ENCODE measurements around the gene TRIP13. TPM values are rescaled to one million over a fixed set of nuclear protein-coding genes. Genes with fewer than 3 reads are reported as not detected.

TRIP13 gene
- total and polyA plus RNA-seq, 2 experiments from 2014 or later: 42.5 to 44.8 TPM

DNA sequence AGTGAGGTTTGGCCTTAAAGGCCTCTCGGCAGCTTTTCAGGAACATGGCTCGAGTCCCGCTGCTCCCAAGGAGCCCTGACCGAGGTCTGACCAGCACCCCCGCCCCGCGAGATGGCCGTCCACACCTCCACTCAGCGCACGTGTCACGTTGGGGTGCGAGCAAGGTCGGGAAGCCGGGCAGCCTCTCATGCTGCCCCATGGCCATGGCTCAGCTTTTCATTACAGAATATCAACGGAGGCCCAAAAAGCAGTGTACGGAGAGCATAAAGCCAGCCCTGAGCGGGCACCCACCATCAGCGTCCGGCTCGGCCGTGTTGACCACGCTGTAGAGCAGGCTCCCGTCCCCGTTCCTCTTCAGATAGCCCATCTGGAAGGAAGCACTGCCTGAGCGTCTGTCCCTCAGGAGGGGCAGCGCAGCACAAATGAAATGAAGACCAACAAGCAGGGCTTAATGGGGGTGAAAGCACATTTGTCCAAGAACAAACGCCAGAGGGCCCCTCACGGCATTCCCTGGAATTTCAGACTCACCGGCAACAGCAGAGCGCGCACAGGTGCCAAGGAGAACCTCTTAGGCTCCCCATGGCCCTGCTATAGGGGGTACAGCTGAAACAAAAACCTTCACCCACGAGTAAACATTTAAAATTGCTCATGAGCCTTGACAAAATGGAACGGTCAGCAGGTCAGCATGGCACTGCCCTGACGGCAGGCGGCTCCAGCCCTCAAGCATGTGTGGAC, 11.7 kb upstream of the TRIP13 start:
- H3K4me1 ChIP-seq (ENCODE audit: insufficient read depth): no peaks in the 10 kb centered on the region
- H3K9me3 Mint-ChIP-seq: peaks cover 6% of the 10 kb centered on the region
- H3F3A ChIP-seq (replicated peaks; ENCODE audit: low read depth): peaks cover 8% of the 10 kb centered on the region; the same call in 1 of the 2 replicates
- no peak overlapping the region for H2AFZ ChIP-seq
- no peak overlapping the region for H3K4me3 ChIP-seq
- no peak overlapping the region for H3K4me3 Mint-ChIP-seq
- ATAC-seq: no peak
- DNase-seq (ENCODE audit: low spot score): no peak
- no peaks in the 10 kb centered on the region for H3K27me3 ChIP-seq (ENCODE audit: insufficient read depth)
- H3K4me1 Mint-ChIP-seq: no peaks in the 10 kb centered on the region; the same call in 2 of the 3 replicates
- H3K79me2 ChIP-seq (replicated peaks; ENCODE audit: insufficient read depth): peaks cover 49% of the 10 kb centered on the region
- peaks cover 31% of the 10 kb centered on the region for H3K36me3 ChIP-seq (ENCODE audit: insufficient read depth)
- no peak overlapping the region for H3K4me2 ChIP-seq
- TF ChIP-seq ZNF114 (CRISPR knock-in tag; IDR thresholded peaks at IDR 0.05): no peak
- TF ChIP-seq EZH2 (IDR thresholded peaks at IDR 0.05; ENCODE audit: low read depth, unreplicated experiment): no peak
- no peak for TF ChIP-seq JUNB (IDR thresholded peaks at IDR 0.05; ENCODE audit: unreplicated experiment)
- TF ChIP-seq ETS1 (IDR thresholded peaks at IDR 0.05): no peak
- TF ChIP-seq NANOG (IDR thresholded peaks at IDR 0.05; ENCODE audit: borderline replicate concordance): no peak
- TF ChIP-seq, protein P1, sequence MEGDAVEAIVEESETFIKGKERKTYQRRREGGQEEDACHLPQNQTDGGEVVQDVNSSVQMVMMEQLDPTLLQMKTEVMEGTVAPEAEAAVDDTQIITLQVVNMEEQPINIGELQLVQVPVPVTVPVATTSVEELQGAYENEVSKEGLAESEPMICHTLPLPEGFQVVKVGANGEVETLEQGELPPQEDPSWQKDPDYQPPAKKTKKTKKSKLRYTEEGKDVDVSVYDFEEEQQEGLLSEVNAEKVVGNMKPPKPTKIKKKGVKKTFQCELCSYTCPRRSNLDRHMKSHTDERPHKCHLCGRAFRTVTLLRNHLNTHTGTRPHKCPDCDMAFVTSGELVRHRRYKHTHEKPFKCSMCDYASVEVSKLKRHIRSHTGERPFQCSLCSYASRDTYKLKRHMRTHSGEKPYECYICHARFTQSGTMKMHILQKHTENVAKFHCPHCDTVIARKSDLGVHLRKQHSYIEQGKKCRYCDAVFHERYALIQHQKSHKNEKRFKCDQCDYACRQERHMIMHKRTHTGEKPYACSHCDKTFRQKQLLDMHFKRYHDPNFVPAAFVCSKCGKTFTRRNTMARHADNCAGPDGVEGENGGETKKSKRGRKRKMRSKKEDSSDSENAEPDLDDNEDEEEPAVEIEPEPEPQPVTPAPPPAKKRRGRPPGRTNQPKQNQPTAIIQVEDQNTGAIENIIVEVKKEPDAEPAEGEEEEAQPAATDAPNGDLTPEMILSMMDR (conservative IDR thresholded peaks at IDR 0.05; ENCODE audit: low read depth in 2 of 2): no peak
- TF ChIP-seq CREB1 (CRISPR knock-in tag; IDR thresholded peaks at IDR 0.05; ENCODE audit: low read depth): no peak
- TF ChIP-seq, protein P2, sequence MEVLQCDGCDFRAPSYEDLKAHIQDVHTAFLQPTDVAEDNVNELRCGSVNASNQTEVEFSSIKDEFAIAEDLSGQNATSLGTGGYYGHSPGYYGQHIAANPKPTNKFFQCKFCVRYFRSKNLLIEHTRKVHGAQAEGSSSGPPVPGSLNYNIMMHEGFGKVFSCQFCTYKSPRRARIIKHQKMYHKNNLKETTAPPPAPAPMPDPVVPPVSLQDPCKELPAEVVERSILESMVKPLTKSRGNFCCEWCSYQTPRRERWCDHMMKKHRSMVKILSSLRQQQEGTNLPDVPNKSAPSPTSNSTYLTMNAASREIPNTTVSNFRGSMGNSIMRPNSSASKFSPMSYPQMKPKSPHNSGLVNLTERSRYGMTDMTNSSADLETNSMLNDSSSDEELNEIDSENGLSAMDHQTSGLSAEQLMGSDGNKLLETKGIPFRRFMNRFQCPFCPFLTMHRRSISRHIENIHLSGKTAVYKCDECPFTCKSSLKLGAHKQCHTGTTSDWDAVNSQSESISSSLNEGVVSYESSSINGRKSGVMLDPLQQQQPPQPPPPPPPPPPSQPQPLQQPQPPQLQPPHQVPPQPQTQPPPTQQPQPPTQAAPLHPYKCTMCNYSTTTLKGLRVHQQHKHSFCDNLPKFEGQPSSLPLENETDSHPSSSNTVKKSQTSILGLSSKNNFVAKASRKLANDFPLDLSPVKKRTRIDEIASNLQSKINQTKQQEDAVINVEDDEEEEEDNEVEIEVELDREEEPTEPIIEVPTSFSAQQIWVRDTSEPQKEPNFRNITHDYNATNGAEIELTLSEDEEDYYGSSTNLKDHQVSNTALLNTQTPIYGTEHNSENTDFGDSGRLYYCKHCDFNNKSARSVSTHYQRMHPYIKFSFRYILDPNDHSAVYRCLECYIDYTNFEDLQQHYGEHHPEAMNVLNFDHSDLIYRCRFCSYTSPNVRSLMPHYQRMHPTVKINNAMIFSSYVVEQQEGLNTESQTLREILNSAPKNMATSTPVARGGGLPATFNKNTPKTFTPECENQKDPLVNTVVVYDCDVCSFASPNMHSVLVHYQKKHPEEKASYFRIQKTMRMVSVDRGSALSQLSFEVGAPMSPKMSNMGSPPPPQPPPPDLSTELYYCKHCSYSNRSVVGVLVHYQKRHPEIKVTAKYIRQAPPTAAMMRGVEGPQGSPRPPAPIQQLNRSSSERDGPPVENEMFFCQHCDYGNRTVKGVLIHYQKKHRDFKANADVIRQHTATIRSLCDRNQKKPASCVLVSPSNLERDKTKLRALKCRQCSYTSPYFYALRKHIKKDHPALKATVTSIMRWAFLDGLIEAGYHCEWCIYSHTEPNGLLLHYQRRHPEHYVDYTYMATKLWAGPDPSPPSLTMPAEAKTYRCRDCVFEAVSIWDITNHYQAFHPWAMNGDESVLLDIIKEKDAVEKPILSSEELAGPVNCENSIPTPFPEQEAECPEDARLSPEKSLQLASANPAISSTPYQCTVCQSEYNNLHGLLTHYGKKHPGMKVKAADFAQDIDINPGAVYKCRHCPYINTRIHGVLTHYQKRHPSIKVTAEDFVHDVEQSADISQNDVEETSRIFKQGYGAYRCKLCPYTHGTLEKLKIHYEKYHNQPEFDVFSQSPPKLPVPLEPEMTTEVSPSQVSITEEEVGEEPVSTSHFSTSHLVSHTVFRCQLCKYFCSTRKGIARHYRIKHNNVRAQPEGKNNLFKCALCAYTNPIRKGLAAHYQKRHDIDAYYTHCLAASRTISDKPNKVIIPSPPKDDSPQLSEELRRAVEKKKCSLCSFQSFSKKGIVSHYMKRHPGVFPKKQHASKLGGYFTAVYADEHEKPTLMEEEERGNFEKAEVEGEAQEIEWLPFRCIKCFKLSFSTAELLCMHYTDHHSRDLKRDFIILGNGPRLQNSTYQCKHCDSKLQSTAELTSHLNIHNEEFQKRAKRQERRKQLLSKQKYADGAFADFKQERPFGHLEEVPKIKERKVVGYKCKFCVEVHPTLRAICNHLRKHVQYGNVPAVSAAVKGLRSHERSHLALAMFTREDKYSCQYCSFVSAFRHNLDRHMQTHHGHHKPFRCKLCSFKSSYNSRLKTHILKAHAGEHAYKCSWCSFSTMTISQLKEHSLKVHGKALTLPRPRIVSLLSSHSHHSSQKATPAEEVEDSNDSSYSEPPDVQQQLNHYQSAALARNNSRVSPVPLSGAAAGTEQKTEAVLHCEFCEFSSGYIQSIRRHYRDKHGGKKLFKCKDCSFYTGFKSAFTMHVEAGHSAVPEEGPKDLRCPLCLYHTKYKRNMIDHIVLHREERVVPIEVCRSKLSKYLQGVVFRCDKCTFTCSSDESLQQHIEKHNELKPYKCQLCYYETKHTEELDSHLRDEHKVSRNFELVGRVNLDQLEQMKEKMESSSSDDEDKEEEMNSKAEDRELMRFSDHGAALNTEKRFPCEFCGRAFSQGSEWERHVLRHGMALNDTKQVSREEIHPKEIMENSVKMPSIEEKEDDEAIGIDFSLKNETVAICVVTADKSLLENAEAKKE (CRISPR knock-in tag; IDR thresholded peaks at IDR 0.05): no peak
- no peak for TF ChIP-seq EZH2phosphoT487 (IDR thresholded peaks at IDR 0.05; ENCODE audit: unreplicated experiment)
- TF ChIP-seq ZNF331 (CRISPR knock-in tag; IDR thresholded peaks at IDR 0.05; ENCODE audit: low read depth): no peak
- no peak for TF ChIP-seq REST (IDR thresholded peaks at IDR 0.05; ENCODE audit: unreplicated experiment)
- no peak for TF ChIP-seq POLR2AphosphoS5 (IDR thresholded peaks at IDR 0.05; ENCODE audit: low read depth)
- TF ChIP-seq STAT1 (IDR thresholded peaks at IDR 0.05; ENCODE audit: unreplicated experiment): no peak
- no peaks in the 10 kb centered on the region for H3K9me2 ChIP-seq (ENCODE audit: insufficient read depth)
- H3K27ac ChIP-seq (ENCODE audit: low read depth): no peak overlapping the region
- peaks cover 19% of the 10 kb centered on the region for H3K27me3 Mint-ChIP-seq (ENCODE audit: insufficient read depth, low read depth, poor library complexity)
- H4K20me1 ChIP-seq (replicated peaks; ENCODE audit: insufficient read depth): peaks cover 18% of the 10 kb centered on the region
- H3K36me3 Mint-ChIP-seq (ENCODE audit: low read depth): peaks cover 79% of the 10 kb centered on the region
- no peak overlapping the region for H3K27ac Mint-ChIP-seq
